GM18502 (cell line): ENCODE measurements around the gene SMYD1.

Source experiments
- ATAC-seq: cut with Tn5 transposase; IDR thresholded peaks from one replicate; pipeline ENCODE4 v1.9.1; 2021; ENCODE audit warnings: mild to moderate bottlenecking; ENCODE audit not compliant: unreplicated experiment, poor library complexity

The SMYD1 gene

GRCh38 chr2:88117973-88118372 is 50.3 kb downstream of the SMYD1 start:
- no peak for ATAC-seq

GRCh38 chr2:88121678-88122077 is 54.1 kb downstream of the SMYD1 start:
- no peak for ATAC-seq

- no peak for ATAC-seq
Measured at GRCh38 chr2:88122141-88122884, 54.7 kb downstream of the SMYD1 start.

GRCh38 chr2:88123164-88123974 is 55.7 kb downstream of the SMYD1 start:
- no peak for ATAC-seq

GRCh38 chr2:88123975-88124917 is 56.6 kb downstream of the SMYD1 start:
- no peak for ATAC-seq

- no peak for ATAC-seq
Measured at GRCh38 chr2:88125344-88125923, 57.8 kb downstream of the SMYD1 start.

- no peak for ATAC-seq
Measured at GRCh38 chr2:88125924-88126771, 58.5 kb downstream of the SMYD1 start.

GRCh38 chr2:88126772-88127637 is 59.4 kb downstream of the SMYD1 start:
- ATAC-seq = no peak

- ATAC-seq = no peak
Measured at GRCh38 chr2:88127638-88127887, 59.9 kb downstream of the SMYD1 start.

GRCh38 chr2:88127888-88128653 is 60.4 kb downstream of the SMYD1 start, which contains the start of gene FABP1:
Gene FABP1 (minus strand): TSS chr2:88128062. CDS start chr2:88128017, 45 bp downstream.
- no peak for ATAC-seq

- ATAC-seq = no peak
Measured at GRCh38 chr2:88128654-88129312, 61.2 kb downstream of the SMYD1 start.

- no peak for ATAC-seq
Measured at GRCh38 chr2:88129313-88129959, 61.8 kb downstream of the SMYD1 start.

- no peak for ATAC-seq
Measured at GRCh38 chr2:88131201-88131998, 63.8 kb downstream of the SMYD1 start.

- ATAC-seq = no peak
Measured at GRCh38 chr2:88131999-88132368, 64.4 kb downstream of the SMYD1 start.

- ATAC-seq = no peak
Measured at GRCh38 chr2:88133875-88134274, 66.2 kb downstream of the SMYD1 start.

GRCh38 chr2:88136817-88137216 is 69.2 kb downstream of the SMYD1 start:
- no peak for ATAC-seq
